Adrenal gland (tissue), 12 donors: ENCODE measurements around the gene PPFIA4. TPM values are rescaled to one million over a fixed set of nuclear protein-coding genes. Genes with fewer than 3 reads are reported as not detected.
"Not testable (repeated sequence)": the region's sequence is repeated elsewhere in the genome, so short reads cannot be mapped to it uniquely, and the experiment has no call there.

Experiments used
- DNase-seq, 7 donors: peaks; one replicate each; pipeline ENCODE4 v3.0.0-alpha.2; 2019 to 2020
- H3K27ac ChIP-seq, 5 donors: fragments of 200-600 bp; sonication (generic) in 4 of 5; 1 replicate in 3 of 5; 2 replicates in 2 of 5; pipeline versions ENCODE4 v1.5.1 to v1.8.0; 2016 to 2020; ENCODE audit warnings: mild to moderate bottlenecking in 1 of 5
- H3K27me3 ChIP-seq: fragments of 200-600 bp; 2 replicates; pipeline ENCODE4 v1.8.0; 2021
- H3K36me3 ChIP-seq, 2 donors: fragments of 200-600 bp; replicated peaks in 1 of 2; 1 replicate in 1 of 2; 2 replicates in 1 of 2; pipeline versions ENCODE4 v1.5.1 to v1.8.0; 2018 to 2022
- H3K4me1 ChIP-seq, 2 donors: fragments of 200-600 bp; replicated peaks in 1 of 2; 1 replicate in 1 of 2; 2 replicates in 1 of 2; pipeline versions ENCODE4 v1.5.1 to v1.8.0; 2018 to 2021
- H3K4me3 ChIP-seq, 4 donors: fragments of 200-600 bp; sonication (generic) in 3 of 4; one replicate each; pipeline ENCODE4 v1.5.1; 2016 to 2018
- H3K9me3 ChIP-seq, 3 donors: fragments of 200-600 bp; sonication (generic) in 1 of 3; replicated peaks in 1 of 3; 1 replicate in 2 of 3; 2 replicates in 1 of 3; pipeline versions ENCODE4 v1.5.1 to v1.8.0; 2016 to 2021
- POLR2A ChIP-seq, 2 donors: fragments of 450-650 bp; IDR thresholded peaks; one replicate each; pipeline ENCODE4 v1.6.1; 2017; ENCODE audit warnings: antibody characterized with exemption in 2 of 2, mild to moderate bottlenecking in 2 of 2, moderate library complexity in 1 of 2
- WGBS, 4 donors: extraction: QIAGEN DNeasy Blood & Tissue Kit in 2 of 4; methylation state at CpG; one replicate each; pipeline versions ENCODE4 v1.1.5 to v1.1.7; 2013 to 2017; 5-methylcytosine and 5-hydroxymethylcytosine counted together
- intact Hi-C, 2 donors: fragments of 100-400 bp; cut with DNase I; formaldehyde crosslinking; loops; one replicate each; pipeline versions ENCODE4 v1.14.1 to v1.15.0; 2022 to 2023
- polyA plus RNA-seq, 3 donors: library from polyadenylated mRNA; stranded (reverse); fragments of 200-250 nt in 2 of 3; fragments of 350-450 nt in 1 of 3; fragmentation: Illumina TruSeq in 1 of 3; extraction: RNeasy Lipid Tissue Mini Kit (QIAGEN cat#74804) in 1 of 3; gene quantifications; one replicate each; pipeline ENCODE4 v1.2.3, GENCODE V29; 2013 to 2014
- total RNA-seq, 9 donors: library from RNA; depleted of rRNA in 4 of 9; stranded (reverse); fragments of >200 nt in 4 of 9; fragments of 120-200 nt in 1 of 9; fragmentation: NEBNext Ultra II Directional in 1 of 9; extraction: Animal tissue kit (Norgen Biotek cat#: 25700) in 1 of 9; gene quantifications; one replicate each; pipeline versions ENCODE4 v1.1.0 to v1.2.4, GENCODE V29; 2013 to 2023
- TF ChIP-seq, protein P1 (sequence below), 6 experiments: fragments of 450-650 bp in 4 of 6; fragments of 200-600 bp in 2 of 6; sonication (generic) in 1 of 6; IDR thresholded peaks; 1 replicate in 5 of 6; 2 replicates in 1 of 6; pipeline versions ENCODE4 v1.5.1 to v1.8.0; 2016 to 2021; ENCODE audit warnings: antibody characterized with exemption in 6 of 6, mild to moderate bottlenecking in 2 of 6, moderate library complexity in 1 of 6
- donor health status: healthy with polysubstance abuse.
- donor health status: Bipolar disorder and iron deficiency.
- donor health status: DM: yes; HTN: yes; CAD: no.
- donor health status: DM: no; HTN: no; CAD: no.
- donor health status: DM: no; HTN: no; CAD: no.
- donor health status: DM: yes; HTN: yes; CAD: no.

The PPFIA4 gene
- total and polyA plus RNA-seq, 12 donors: 0.12 to 2.9 (median 0.48) TPM

GRCh38 chr1:203017692-203018091, 8.6 kb upstream of the PPFIA4 start:
- H3K36me3 ChIP-seq: peaks cover 0 to 94% of the 10 kb centered on the region in 2 donors
- WGBS, 4 donors: 78 to 88% (median 84%) methylated on average over 5 to 6 of the region's 6 CpGs
- H3K4me3 ChIP-seq: no peak overlapping the region

DNA sequence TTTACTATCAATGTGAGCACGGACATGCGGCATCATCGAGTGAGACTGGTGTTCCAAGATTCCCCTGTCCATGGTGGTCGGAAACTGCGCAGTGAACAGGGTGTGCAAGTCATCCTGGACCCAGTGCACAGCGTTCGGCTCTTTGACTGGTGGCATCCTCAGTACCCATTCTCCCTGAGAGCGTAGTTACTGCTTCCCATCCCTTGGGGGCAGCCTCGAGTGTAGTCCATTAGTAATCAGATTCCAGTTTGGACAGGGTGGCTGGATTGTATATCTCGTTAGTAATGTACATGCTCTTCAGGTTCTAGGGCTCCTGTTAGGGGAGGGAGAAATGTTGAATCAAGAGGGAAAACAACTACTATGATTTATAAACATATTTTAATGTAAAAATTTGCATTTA, 3.4 kb upstream of the PPFIA4 start:
- H3K27ac ChIP-seq, intact Hi-C loops, H3K9me3 ChIP-seq, H3K4me3 ChIP-seq, DNase-seq, H3K4me1 ChIP-seq, H3K27me3 ChIP-seq: not testable (repeated sequence)
- WGBS, 4 donors: 77 to 91% (median 86%) methylated on average over 3 to 4 of the region's 10 CpGs
- H3K36me3 ChIP-seq: peaks cover 0 to 54% of the 10 kb centered on the region in 2 donors

More at GRCh38 chr1:203017692-203018091, 8.6 kb upstream of the PPFIA4 start:
- H3K27me3 ChIP-seq: no peaks in the 10 kb centered on the region
- DNase-seq: no peak
- H3K9me3 ChIP-seq: no peaks in the 10 kb centered on the region
- TF ChIP-seq POLR2A (IDR thresholded peaks at IDR 0.05): no peak
- H3K4me1 ChIP-seq: no peaks in the 10 kb centered on the region
- no peak overlapping the region for H3K27ac ChIP-seq
- intact Hi-C loops: no loop called here

DNA sequence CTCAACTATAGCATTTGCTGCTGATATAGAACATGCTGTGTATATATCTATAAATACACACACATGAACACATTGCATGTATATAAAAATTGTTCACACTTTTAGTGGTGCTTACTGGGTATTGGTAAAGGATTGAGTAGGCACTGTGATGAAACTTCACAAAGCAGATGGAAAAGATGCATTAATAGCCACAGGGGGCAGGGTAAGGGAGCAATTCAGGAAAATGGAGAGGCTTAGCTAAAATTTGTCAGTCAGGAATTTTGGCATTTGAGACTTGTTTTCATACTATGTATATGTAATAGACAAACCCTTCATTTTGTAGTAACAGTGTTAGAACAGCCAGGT, 633 bp upstream of the PPFIA4 start:
- Histone ChIP-seq H3K36me3 (peaks cover 0 to 27% of the 10 kb centered on the region in 2 donors), H3K27ac (peak overlapping the region in 3 of 5 donors; percentile 55 to 75 (median 61)), H3K4me3 (peak overlapping the region in 1 of 4 donors; percentile 66), H3K4me1 (peaks cover 7 to 10% of the 10 kb centered on the region in 2 donors), H3K27me3 (no peaks in the 10 kb centered on the region), H3K9me3 (no peaks in the 10 kb centered on the region)
- TF ChIP-seq POLR2A (IDR thresholded peaks at IDR 0.05): no peak
- intact Hi-C loops: no loop called here
- no peak for DNase-seq

DNA sequence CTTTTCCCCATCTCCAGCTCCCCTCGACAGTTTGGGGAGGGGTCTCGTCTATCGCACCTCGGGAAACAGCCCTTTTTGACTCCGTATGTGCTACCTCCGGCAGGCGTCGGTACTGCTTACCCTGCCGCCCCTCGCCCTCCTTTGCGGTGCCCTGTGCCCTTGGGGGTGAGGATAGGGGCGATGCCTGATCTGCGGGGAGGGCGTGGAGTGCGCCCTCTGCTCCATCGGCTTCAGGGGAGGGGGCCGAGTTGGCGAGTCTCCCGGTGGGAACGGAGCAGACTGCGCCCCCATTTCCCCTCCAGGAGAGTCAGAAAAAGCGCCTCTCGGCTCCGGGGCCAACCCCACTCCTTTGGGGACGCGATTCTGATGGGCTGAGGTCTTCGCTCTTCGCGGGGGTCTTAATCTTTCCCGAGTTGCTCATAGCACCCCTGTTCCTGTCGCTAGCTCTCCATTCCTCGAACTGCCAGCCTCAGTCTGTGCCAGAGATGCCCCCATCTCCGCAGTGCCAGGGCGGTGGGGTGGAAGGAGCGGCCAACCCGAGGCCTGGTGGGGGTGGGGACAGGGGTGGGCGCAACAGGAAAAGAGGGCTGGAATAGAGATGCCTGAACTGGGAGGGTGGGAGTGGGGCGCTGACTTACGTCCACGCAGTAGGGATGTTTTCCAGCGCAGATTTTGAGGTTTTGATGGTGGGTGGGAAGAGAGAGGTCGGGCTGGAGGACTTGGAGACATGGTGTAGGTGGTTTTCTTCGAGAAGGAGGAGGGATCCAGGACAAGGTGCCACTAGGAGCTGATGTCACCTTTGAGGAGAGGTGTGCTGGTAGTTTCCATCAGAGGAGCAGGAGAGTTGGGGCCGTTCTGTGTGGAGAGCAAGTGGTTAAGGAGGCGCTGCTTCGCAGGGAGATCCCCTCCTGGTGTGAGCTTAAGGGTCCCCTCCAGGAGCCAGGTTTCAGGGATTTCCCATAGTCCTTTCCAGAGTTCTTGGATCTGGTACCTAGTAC, 674 bp downstream of the PPFIA4 start:
- H3K36me3 ChIP-seq: peaks cover 0 to 14% of the 10 kb centered on the region in 2 donors
- peak overlapping the region in 2 of 4 donors; percentile 18 to 66 for H3K4me3 ChIP-seq
- no peaks in the 10 kb centered on the region for H3K9me3 ChIP-seq
- no peaks in the 10 kb centered on the region for H3K27me3 ChIP-seq
- 14 to 33% (median 18%) methylated on average over 21 to 46 of the region's 46 CpGs for WGBS, 4 donors
- no peak for TF ChIP-seq POLR2A (IDR thresholded peaks at IDR 0.05)
- TF ChIP-seq, protein P1, sequence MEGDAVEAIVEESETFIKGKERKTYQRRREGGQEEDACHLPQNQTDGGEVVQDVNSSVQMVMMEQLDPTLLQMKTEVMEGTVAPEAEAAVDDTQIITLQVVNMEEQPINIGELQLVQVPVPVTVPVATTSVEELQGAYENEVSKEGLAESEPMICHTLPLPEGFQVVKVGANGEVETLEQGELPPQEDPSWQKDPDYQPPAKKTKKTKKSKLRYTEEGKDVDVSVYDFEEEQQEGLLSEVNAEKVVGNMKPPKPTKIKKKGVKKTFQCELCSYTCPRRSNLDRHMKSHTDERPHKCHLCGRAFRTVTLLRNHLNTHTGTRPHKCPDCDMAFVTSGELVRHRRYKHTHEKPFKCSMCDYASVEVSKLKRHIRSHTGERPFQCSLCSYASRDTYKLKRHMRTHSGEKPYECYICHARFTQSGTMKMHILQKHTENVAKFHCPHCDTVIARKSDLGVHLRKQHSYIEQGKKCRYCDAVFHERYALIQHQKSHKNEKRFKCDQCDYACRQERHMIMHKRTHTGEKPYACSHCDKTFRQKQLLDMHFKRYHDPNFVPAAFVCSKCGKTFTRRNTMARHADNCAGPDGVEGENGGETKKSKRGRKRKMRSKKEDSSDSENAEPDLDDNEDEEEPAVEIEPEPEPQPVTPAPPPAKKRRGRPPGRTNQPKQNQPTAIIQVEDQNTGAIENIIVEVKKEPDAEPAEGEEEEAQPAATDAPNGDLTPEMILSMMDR (IDR thresholded peaks at IDR 0.05): no peak
- DNase-seq: peak in 1 of 7 donors; percentile 52
- peaks cover 7 to 10% of the 10 kb centered on the region in 2 donors for H3K4me1 ChIP-seq
- H3K27ac ChIP-seq: no peak overlapping the region
- intact Hi-C loops: no loop called here

GRCh38 chr1:203028067-203028783, 1.9 kb downstream of the PPFIA4 start:
- no peak overlapping the region for H3K4me3 ChIP-seq
- TF ChIP-seq, protein P1 (IDR thresholded peaks at IDR 0.05): no peak
- no peak for TF ChIP-seq POLR2A (IDR thresholded peaks at IDR 0.05)
- H3K9me3 ChIP-seq: no peaks in the 10 kb centered on the region
- H3K27ac ChIP-seq: no peak overlapping the region
- peaks cover 0 to 9% of the 10 kb centered on the region in 2 donors for H3K36me3 ChIP-seq
- no peaks in the 10 kb centered on the region for H3K27me3 ChIP-seq
- DNase-seq: no peak
- H3K4me1 ChIP-seq: peaks cover 7 to 10% of the 10 kb centered on the region in 2 donors
- WGBS, 4 donors: 77 to 84% (median 79%) methylated on average over 9 of the region's 9 CpGs
- intact Hi-C loops: no loop called here
